ENCODE results near the gene FUZ. TPM values are rescaled to one million over a fixed set of nuclear protein-coding genes. Genes with fewer than 3 reads are reported as not detected.

Gene FUZ
- 8.3 and 15.0 TPM in 2 replicates for total RNA-seq

GRCh38 chr19:49812997-49813861, at the start of gene FUZ:
Gene FUZ, minus strand, starts transcription at chr19:49813292. Its CDS starts 186 bp downstream, at chr19:49813106.
- peak; percentile 91 for DNase-seq (ENCODE audit: low read depth)
- TF ChIP-seq CTCF (conservative IDR thresholded peaks at IDR 0.05; ENCODE audit: low read depth, low read length), result peak; percentile 27
- H3K4me3 ChIP-seq (ENCODE audit: low read depth, low read length), result peak within 1 kb of the TSS; percentile 87

GRCh38 chr19:49862391-49863253, 49.5 kb upstream of the FUZ start:
- TF ChIP-seq CTCF (conservative IDR thresholded peaks at IDR 0.05; ENCODE audit: low read depth, low read length), result peak; percentile 27
- DNase-seq (ENCODE audit: low read depth), result no peak
- H3K4me3 ChIP-seq (ENCODE audit: low read depth, low read length), result no peak overlapping the region

GRCh38 chr19:49861541-49862378, 48.7 kb upstream of the FUZ start:
- no peak for DNase-seq (ENCODE audit: low read depth)
- H3K4me3 ChIP-seq (ENCODE audit: low read depth, low read length), result no peak overlapping the region
- TF ChIP-seq CTCF (conservative IDR thresholded peaks at IDR 0.05; ENCODE audit: low read depth, low read length), result no peak

- no peak overlapping the region for H3K4me3 ChIP-seq (ENCODE audit: low read depth, low read length)
- no peak for DNase-seq (ENCODE audit: low read depth)
- no peak for TF ChIP-seq CTCF (conservative IDR thresholded peaks at IDR 0.05; ENCODE audit: low read depth, low read length)
These were observed 48.0 kb upstream of the FUZ start for GRCh38 chr19:49861107-49861506.

- no peak for TF ChIP-seq CTCF (conservative IDR thresholded peaks at IDR 0.05; ENCODE audit: low read depth, low read length)
- no peak for DNase-seq (ENCODE audit: low read depth)
- no peak overlapping the region for H3K4me3 ChIP-seq (ENCODE audit: low read depth, low read length)
These were observed 47.4 kb upstream of the FUZ start for GRCh38 chr19:49860336-49861102.
